Measurements from ENCODE around the gene MED20. TPM values are rescaled to one million over a fixed set of nuclear protein-coding genes. Genes with fewer than 3 reads are reported as not detected.

Gene MED20
- polyA plus RNA-seq, 1 of the 3 experiments (the other 2 are of a cell fraction), result 25.1 TPM

GRCh38 chr6:41922154-41922553 lies 1.2 kb upstream of the MED20 start:
- TF ChIP-seq NFIC (IDR thresholded peaks at IDR 0.05; ENCODE audit: borderline replicate concordance), result no peak
- TF ChIP-seq TEAD4 (IDR thresholded peaks at IDR 0.05; ENCODE audit: borderline replicate concordance, insufficient read depth), result no peak
- TF ChIP-seq SMC3 (IDR thresholded peaks at IDR 0.05; ENCODE audit: low read depth, low read length), result no peak
- no peak for TF ChIP-seq MEF2A (IDR thresholded peaks at IDR 0.05; ENCODE audit: borderline replicate concordance, low read depth)
- no peak for TF ChIP-seq PBX3 (IDR thresholded peaks at IDR 0.05)
- TF ChIP-seq ELF1 (IDR thresholded peaks at IDR 0.05), result no peak
- H3K9me2 ChIP-seq, result no peaks in the 10 kb centered on the region
- peak overlapping the region; percentile 98 for H3K9ac ChIP-seq
- no peaks in the 10 kb centered on the region for H3K9me3 ChIP-seq
- no peaks in the 10 kb centered on the region for H3K27me3 ChIP-seq (ENCODE audit: insufficient read depth)
- no peak overlapping the region for H2AFZ ChIP-seq (ENCODE audit: low read depth)
- peaks cover 7% of the 10 kb centered on the region for H3F3A ChIP-seq (replicated peaks; ENCODE audit: insufficient read depth)
- peak overlapping the region; percentile 81 for H3K4me2 ChIP-seq
- ChIA-PET CTCF (interaction anchor here (1.3 to 5.4 kb wide), 10 partner anchors 9 to 135 kb away, joined by 5 to 70 read pairs (median 14); partner anchors contain the start of genes TOMM6 and USP49), POLR2A (interaction anchor here (1.3 kb wide), 1 partner anchor 17 kb away, joined by 7 read pairs; no protein-coding TSS in a partner anchor)
- DNase-seq, result no peak
- H3K4me1 ChIP-seq (ENCODE audit: control insufficient read depth in 1 of 2, insufficient read depth in 2 of 2, low read depth in 1 of 2, low read length in 1 of 2), result peaks cover 14 to 18% of the 10 kb centered on the region in 2 experiments; a peak in 3 of 4 replicates
- H3K36me3 ChIP-seq (replicated peaks in 1 of 2; ENCODE audit: control insufficient read depth in 1 of 2, insufficient read depth in 2 of 2, low read length in 1 of 2), result peaks cover 6 to 11% of the 10 kb centered on the region in 2 experiments
- H4K20me1 ChIP-seq (ENCODE audit: insufficient read depth), result peaks cover 2% of the 10 kb centered on the region
- H3K4me3 ChIP-seq (ENCODE audit: low read depth in 2 of 2, low read length in 1 of 2), result peak overlapping the region; percentile 55 to 99
- H3K79me2 ChIP-seq (ENCODE audit: insufficient read depth), result peaks cover 88% of the 10 kb centered on the region
- H3K27ac ChIP-seq (ENCODE audit: low read depth in 2 of 2, low read length in 1 of 2), result peak overlapping the region in 1 of 2 experiments; percentile 99; a peak in 2 of 4 replicates
- 7% methylated on average over 7 of the region's 7 CpGs for WGBS (ENCODE audit: low lambda C conversion rate)

- POLR2A ChIA-PET, result interaction anchor here (1.0 to 1.5 kb wide), 6 partner anchors 18 to 134 kb away, joined by 3 to 14 read pairs (median 5); partner anchors contain the start of genes TAF8 and TOMM6
- no peak for DNase-seq
- no peak for TF ChIP-seq SIN3A (IDR thresholded peaks at IDR 0.05; ENCODE audit: borderline replicate concordance, low read depth, low read length)
- TF ChIP-seq TAF1 (IDR thresholded peaks at IDR 0.05; ENCODE audit: borderline replicate concordance, low read depth, low read length), result no peak
- no peak for TF ChIP-seq USF1 (IDR thresholded peaks at IDR 0.05; ENCODE audit: borderline replicate concordance, low read depth)
- no peak for TF ChIP-seq RCOR1 (IDR thresholded peaks at IDR 0.05; ENCODE audit: low read length)
- TF ChIP-seq EZH2phosphoT487 (IDR thresholded peaks at IDR 0.05; ENCODE audit: borderline replicate concordance, low read depth), result no peak
- TF ChIP-seq CTCF (IDR thresholded peaks at IDR 0.05), result no peak
- TF ChIP-seq SMC3 (IDR thresholded peaks at IDR 0.05; ENCODE audit: low read depth, low read length), result no peak
- TF ChIP-seq CHD2 (IDR thresholded peaks at IDR 0.05; ENCODE audit: low read length, partially characterized antibody), result no peak
- TF ChIP-seq IRF3 (IDR thresholded peaks at IDR 0.05; ENCODE audit: low read depth, low read length), result no peak
- TF ChIP-seq NRF1 (IDR thresholded peaks at IDR 0.05; ENCODE audit: low read depth, low read length), result no peak
- no peak for TF ChIP-seq MEF2A (IDR thresholded peaks at IDR 0.05; ENCODE audit: borderline replicate concordance, low read depth)
- TF ChIP-seq ZBTB33 (IDR thresholded peaks at IDR 0.05; ENCODE audit: borderline replicate concordance, low read depth), result no peak
- no peak for TF ChIP-seq JUND (IDR thresholded peaks at IDR 0.05)
- TF ChIP-seq USF2 (IDR thresholded peaks at IDR 0.05; ENCODE audit: borderline replicate concordance, low read depth, low read length), result no peak
- no peak for TF ChIP-seq EP300 (IDR thresholded peaks at IDR 0.05; ENCODE audit: borderline replicate concordance in 1 of 2, low read depth in 1 of 2, low read length in 1 of 2)
Observed at GRCh38 chr6:41921712-41921998, 716 bp upstream of the MED20 start.

More at GRCh38 chr6:41921712-41921998, 716 bp upstream of the MED20 start:
- WGBS (ENCODE audit: low lambda C conversion rate), result 3% methylated on average over 19 of the region's 20 CpGs
- peak overlapping the region; percentile 85; the same call in 1 of the 2 replicates for H2AFZ ChIP-seq (ENCODE audit: low read depth)
- peak overlapping the region; percentile 98 for H3K9ac ChIP-seq
- peak overlapping the region; percentile 55 to 99 for H3K4me3 ChIP-seq (ENCODE audit: low read depth in 2 of 2, low read length in 1 of 2)
- H3K9me2 ChIP-seq, result no peaks in the 10 kb centered on the region
- no peaks in the 10 kb centered on the region for H3K27me3 ChIP-seq (ENCODE audit: insufficient read depth)
- peaks cover 14 to 18% of the 10 kb centered on the region in 2 experiments; a peak in 3 of 4 replicates for H3K4me1 ChIP-seq (ENCODE audit: control insufficient read depth in 1 of 2, insufficient read depth in 2 of 2, low read depth in 1 of 2, low read length in 1 of 2)
- H3K27ac ChIP-seq (ENCODE audit: low read depth in 2 of 2, low read length in 1 of 2), result peak overlapping the region; percentile 96 to 99
- peak overlapping the region; percentile 81 for H3K4me2 ChIP-seq
- H4K20me1 ChIP-seq (ENCODE audit: insufficient read depth), result no peaks in the 10 kb centered on the region
- H3K9me3 ChIP-seq, result no peaks in the 10 kb centered on the region
- H3K36me3 ChIP-seq (replicated peaks in 1 of 2; ENCODE audit: control insufficient read depth in 1 of 2, insufficient read depth in 2 of 2, low read length in 1 of 2), result peaks cover 6 to 9% of the 10 kb centered on the region in 2 experiments
- CTCF ChIA-PET, result interaction anchor here (0.8 to 5.4 kb wide), 21 partner anchors 9 to 626 kb away, joined by 3 to 70 read pairs (median 6); partner anchors contain the start of genes TAF8, TOMM6 and USP49
- H3K79me2 ChIP-seq (ENCODE audit: insufficient read depth), result peaks cover 88% of the 10 kb centered on the region
- peaks cover 7% of the 10 kb centered on the region for H3F3A ChIP-seq (replicated peaks; ENCODE audit: insufficient read depth)

All from SK-N-SH (cell line).